Activated CD4-positive, alpha-beta T cell treated with anti-CD3 and anti-CD28 coated beads, Interleukin-2, amount 10 ng/mL, durations not matched to agents 7 days and 5 days (primary cell): Measurements from ENCODE around the gene TAF1. TPM values are rescaled to one million over a fixed set of nuclear protein-coding genes. Genes with fewer than 3 reads are reported as not detected.
"Not testable (repeated sequence)": the region's sequence is repeated elsewhere in the genome, so short reads cannot be mapped to it uniquely, and the experiment has no call there.

Source experiments
- CTCF ChIA-PET: fragments of 350-600 bp; sonication (Branson Sonifier 250); formaldehyde crosslinking; loops from one replicate; lab custom pipeline; 2021; ENCODE audit warnings: antibody characterized with exemption; lab: Charles Lee
- POLR2A ChIA-PET: fragments of 350-600 bp; sonication (Branson Sonifier 250); formaldehyde crosslinking; loops from one replicate; lab custom pipeline; 2021; ENCODE audit warnings: antibody characterized with exemption; lab: Charles Lee
- DNase-seq: peaks from one replicate; pipeline ENCODE4 v3.0.0-alpha.2; 2020
- H3K27ac Mint-ChIP-seq: one replicate; pipeline ENCODE4 v1.8.0; 2021; ENCODE audit warnings: mild to moderate bottlenecking, moderate library complexity, mixed read lengths
- H3K27me3 Mint-ChIP-seq: one replicate; pipeline ENCODE4 v1.8.0; 2021; ENCODE audit warnings: mixed read lengths
- H3K36me3 Mint-ChIP-seq: one replicate; pipeline ENCODE4 v1.8.0; 2021; ENCODE audit warnings: low read depth, mixed read lengths
- H3K4me1 Mint-ChIP-seq: one replicate; pipeline ENCODE4 v1.8.0; 2021; ENCODE audit warnings: mixed read lengths
- H3K4me3 Mint-ChIP-seq: one replicate; pipeline ENCODE4 v1.8.0; 2021; ENCODE audit warnings: mild to moderate bottlenecking, moderate library complexity, mixed read lengths
- H3K9me3 Mint-ChIP-seq: one replicate; pipeline ENCODE4 v1.8.0; 2021; ENCODE audit warnings: mixed read lengths
- total RNA-seq, 2 experiments: library from RNA; stranded (reverse); gene quantifications; one replicate each; pipeline ENCODE4 v1.2.3, GENCODE V29; 2021

TAF1 gene
- total RNA-seq, 2 experiments from 2014 or later: 44.4 to 48.9 TPM

- CTCF ChIA-PET: interaction anchor here (0.6 kb wide), 1 partner anchor 15 kb away, joined by 3 read pairs; no protein-coding TSS in a partner anchor
- no peaks in the 10 kb centered on the region for H3K27me3 Mint-ChIP-seq
- H3K27ac Mint-ChIP-seq: no peak overlapping the region
- H3K4me1 Mint-ChIP-seq: peaks cover 28% of the 10 kb centered on the region
- POLR2A ChIA-PET: no interaction called here
- no peak for DNase-seq
- peaks cover 37% of the 10 kb centered on the region for H3K36me3 Mint-ChIP-seq
- H3K9me3 Mint-ChIP-seq: no peaks in the 10 kb centered on the region
- no peak overlapping the region for H3K4me3 Mint-ChIP-seq
Measured at GRCh38 chrX:71372388-71372787, 6.2 kb downstream of the TAF1 start.

DNA sequence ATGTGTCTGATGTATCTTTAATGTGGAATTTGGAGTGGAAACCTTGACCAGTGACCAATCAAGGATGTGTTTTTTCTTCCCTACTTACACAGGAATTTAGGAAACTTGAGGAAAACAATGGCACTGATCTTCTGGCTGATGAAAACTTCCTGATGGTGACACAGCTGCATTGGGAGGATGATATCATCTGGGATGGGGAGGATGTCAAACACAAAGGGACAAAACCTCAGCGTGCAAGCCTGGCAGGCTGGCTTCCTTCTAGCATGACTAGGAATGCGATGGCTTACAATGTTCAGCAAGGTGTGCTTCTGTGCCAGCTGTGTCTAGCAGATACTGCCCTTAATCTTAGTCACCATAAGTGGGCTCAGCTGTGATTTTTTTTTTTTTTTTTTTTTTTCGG lies 12.6 kb downstream of the TAF1 start:
- H3K27me3 Mint-ChIP-seq: no peaks in the 10 kb centered on the region
- H3K9me3 Mint-ChIP-seq: no peaks in the 10 kb centered on the region
- CTCF ChIA-PET: no interaction called here
- DNase-seq: no peak
- no peak overlapping the region for H3K27ac Mint-ChIP-seq
- H3K4me3 Mint-ChIP-seq: no peak overlapping the region
- H3K4me1 Mint-ChIP-seq: no peaks in the 10 kb centered on the region
- POLR2A ChIA-PET: no interaction called here
- H3K36me3 Mint-ChIP-seq: peaks cover 55% of the 10 kb centered on the region

DNA sequence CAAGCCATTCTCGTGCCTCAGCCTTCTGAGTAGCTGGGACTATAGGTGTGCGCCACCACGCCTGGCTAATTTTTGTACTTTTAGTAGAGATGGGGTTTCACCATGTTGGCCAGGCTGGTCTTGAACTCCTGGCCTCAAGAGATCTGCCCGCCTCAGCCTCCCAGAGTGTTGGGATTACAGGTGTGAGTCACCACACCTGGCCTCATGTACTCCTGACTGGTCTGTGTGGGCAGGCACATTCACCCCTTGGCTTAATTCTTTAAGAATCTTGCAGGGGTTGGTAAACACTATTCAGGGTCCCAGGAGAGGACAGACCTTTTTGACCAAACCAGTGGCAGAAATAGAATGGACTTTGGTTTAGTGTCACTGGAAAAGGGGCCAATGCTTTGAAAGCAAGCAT lies 25.6 kb downstream of the TAF1 start:
- H3K4me3 Mint-ChIP-seq: not testable (repeated sequence)
- H3K36me3 Mint-ChIP-seq: peaks cover 57% of the 10 kb centered on the region

GRCh38 chrX:71393919-71394318 lies 27.8 kb downstream of the TAF1 start:
- DNase-seq: no peak
- Mint-ChIP-seq H3K4me1 (peaks cover 2% of the 10 kb centered on the region), H3K36me3 (peaks cover 65% of the 10 kb centered on the region), H3K27me3 (no peaks in the 10 kb centered on the region), H3K4me3 (no peak overlapping the region), H3K9me3 (no peaks in the 10 kb centered on the region), H3K27ac (no peak overlapping the region)
- POLR2A ChIA-PET: no interaction called here
- CTCF ChIA-PET: no interaction called here

More for the DNA sequence above, 25.6 kb downstream of the TAF1 start:
- DNase-seq, H3K27ac Mint-ChIP-seq, CTCF ChIA-PET, H3K9me3 Mint-ChIP-seq, POLR2A ChIA-PET, H3K4me1 Mint-ChIP-seq, H3K27me3 Mint-ChIP-seq: not testable (repeated sequence)

DNA sequence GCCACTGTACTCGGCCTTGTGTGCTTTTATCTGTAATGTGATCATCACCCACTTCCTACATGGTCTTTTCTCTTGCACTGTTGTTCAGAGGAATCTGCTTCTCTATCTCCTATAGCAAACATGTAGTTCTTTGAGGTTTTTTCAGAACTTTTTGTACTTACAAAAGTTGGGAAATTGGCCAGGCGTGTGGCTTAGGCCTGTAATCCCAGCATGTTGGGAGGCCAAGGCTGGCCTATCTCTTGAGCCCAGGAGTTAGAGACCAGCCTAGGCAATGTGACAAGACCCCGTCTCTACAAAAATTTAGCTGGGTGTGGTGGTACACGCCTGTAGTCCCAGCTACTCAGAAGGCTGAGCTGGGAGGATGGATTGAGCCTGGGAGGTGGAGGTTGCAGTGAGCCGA lies 30.4 kb downstream of the TAF1 start:
- ChIA-PET CTCF (no interaction called here), POLR2A (interaction anchor here (0.5 kb wide), 1 partner anchor 109 kb away, joined by 3 read pairs; no protein-coding TSS in a partner anchor)
- Mint-ChIP-seq H3K27me3 (no peaks in the 10 kb centered on the region), H3K9me3 (no peaks in the 10 kb centered on the region), H3K4me1 (peaks cover 2% of the 10 kb centered on the region), H3K4me3 (no peak overlapping the region), H3K36me3 (peaks cover 58% of the 10 kb centered on the region), H3K27ac (no peak overlapping the region)
- no peak for DNase-seq

DNA sequence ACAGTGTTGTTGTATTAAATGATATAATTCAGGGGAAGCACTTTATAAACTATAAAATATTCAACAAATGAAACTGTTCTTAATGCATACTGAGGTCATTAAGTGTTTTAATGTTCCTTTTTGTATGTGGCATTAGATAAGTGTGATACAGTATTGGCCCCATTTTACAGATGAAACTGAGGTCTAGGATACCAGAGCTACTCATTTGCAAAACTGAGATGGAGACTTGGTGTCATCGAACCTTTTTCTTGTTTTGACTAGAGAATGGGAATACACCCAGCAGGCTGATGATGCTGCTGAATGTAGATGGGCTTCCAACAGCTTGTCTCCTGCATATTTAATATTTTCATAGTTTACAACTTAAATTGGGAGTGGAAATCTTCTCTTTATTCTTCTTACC lies 34.6 kb downstream of the TAF1 start:
- ChIA-PET POLR2A (no interaction called here), CTCF (interaction anchor here (1.0 kb wide), 1 partner anchor 39 kb away, joined by 3 read pairs; no protein-coding TSS in a partner anchor)
- H3K27me3 Mint-ChIP-seq: no peaks in the 10 kb centered on the region
- no peaks in the 10 kb centered on the region for H3K9me3 Mint-ChIP-seq
- H3K4me1 Mint-ChIP-seq: peaks cover 2% of the 10 kb centered on the region
- peaks cover 31% of the 10 kb centered on the region for H3K36me3 Mint-ChIP-seq
- DNase-seq: no peak
- no peak overlapping the region for H3K4me3 Mint-ChIP-seq
- no peak overlapping the region for H3K27ac Mint-ChIP-seq

DNA sequence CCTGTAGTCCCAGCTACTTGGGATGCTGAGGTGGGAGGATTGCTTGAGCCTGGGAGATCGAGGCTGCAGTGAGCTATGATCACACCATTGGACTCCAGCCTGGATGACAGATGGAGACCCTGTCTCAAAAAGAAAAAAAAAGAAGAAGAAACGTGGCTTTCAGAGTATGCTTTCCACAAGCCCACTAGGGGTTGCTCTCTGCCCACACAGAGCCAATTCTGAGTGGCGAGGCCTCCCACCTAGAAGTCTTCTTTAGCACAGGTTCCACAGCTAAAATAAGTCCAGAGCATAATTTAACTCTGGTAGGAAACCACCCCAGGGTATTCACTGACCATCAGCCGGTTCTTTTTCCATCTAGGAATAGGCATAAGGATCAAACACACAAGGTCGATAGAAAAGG lies 50.1 kb downstream of the TAF1 start:
- H3K27me3 Mint-ChIP-seq, POLR2A ChIA-PET, H3K4me3 Mint-ChIP-seq, H3K9me3 Mint-ChIP-seq, H3K27ac Mint-ChIP-seq, DNase-seq, H3K36me3 Mint-ChIP-seq, H3K4me1 Mint-ChIP-seq, CTCF ChIA-PET: not testable (repeated sequence)

DNA sequence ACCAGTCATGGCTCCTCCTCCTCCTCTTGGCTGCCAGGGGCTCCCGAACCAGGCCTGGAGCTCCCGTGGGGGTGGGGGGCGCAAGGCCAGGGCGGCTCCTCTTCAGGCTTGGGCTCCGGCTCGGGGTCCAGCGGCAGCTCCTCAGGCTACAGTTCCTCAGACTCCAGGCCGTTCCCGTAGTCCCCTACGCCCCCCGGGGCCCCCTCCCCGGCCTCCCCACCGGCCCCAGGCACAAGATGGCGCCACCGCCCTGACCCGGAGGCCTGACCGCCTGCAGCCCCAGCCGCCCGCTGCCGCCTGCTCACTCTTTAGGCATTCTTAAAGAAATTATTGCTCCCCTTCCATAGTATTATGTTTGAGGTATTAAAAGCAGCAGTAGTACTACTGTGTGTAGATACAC lies 54.5 kb downstream of the TAF1 start:
- no peaks in the 10 kb centered on the region for H3K4me1 Mint-ChIP-seq
- ChIA-PET CTCF (no interaction called here), POLR2A (no interaction called here)
- H3K27me3 Mint-ChIP-seq: no peaks in the 10 kb centered on the region
- peaks cover 19% of the 10 kb centered on the region for H3K36me3 Mint-ChIP-seq
- no peaks in the 10 kb centered on the region for H3K9me3 Mint-ChIP-seq
- H3K4me3 Mint-ChIP-seq: no peak overlapping the region
- no peak for DNase-seq
- no peak overlapping the region for H3K27ac Mint-ChIP-seq

DNA sequence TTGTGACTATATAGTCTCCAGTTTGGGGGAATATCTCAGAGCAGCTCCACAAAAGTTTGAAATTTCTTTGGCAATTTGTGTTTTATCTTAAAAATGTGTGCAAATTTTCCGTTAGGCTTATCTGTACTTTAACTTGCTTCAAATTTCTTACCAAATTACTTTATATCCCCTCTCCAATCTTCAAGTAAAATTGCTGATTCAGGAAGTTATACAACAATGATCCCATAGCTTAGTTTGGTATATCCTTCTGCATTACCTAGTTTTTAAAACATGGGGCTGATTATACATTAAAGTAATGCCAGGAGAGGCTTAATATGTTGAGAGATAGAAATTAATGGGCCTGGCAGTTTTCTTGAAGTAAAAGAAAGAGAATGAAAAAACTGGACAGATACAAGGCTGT lies 66.6 kb downstream of the TAF1 start:
- H3K4me3 Mint-ChIP-seq: no peak overlapping the region
- no peak for DNase-seq
- H3K27me3 Mint-ChIP-seq: no peaks in the 10 kb centered on the region
- no peaks in the 10 kb centered on the region for H3K4me1 Mint-ChIP-seq
- H3K36me3 Mint-ChIP-seq: peaks cover 21% of the 10 kb centered on the region
- H3K9me3 Mint-ChIP-seq: no peaks in the 10 kb centered on the region
- ChIA-PET POLR2A (no interaction called here), CTCF (no interaction called here)
- no peak overlapping the region for H3K27ac Mint-ChIP-seq

DNA sequence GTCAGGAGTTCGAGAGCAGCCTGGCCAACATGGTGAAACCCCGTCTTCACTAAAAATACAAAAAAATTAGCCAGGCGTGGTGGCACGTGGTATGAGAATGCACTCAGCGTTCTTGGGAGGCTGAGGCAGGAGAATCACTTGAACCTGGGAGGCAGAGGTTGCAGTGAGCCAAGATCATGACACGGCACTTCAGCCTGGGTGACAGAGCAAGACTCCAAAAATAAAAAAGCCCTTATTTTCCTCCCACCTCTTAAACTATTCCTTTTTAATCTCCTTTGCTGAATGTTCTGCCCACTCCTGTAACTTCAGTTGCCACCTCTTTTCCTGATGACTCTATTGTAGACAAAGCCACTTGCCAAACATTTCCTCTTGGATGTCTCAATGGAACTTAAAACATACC lies 72.6 kb downstream of the TAF1 start:
- CTCF ChIA-PET: no interaction called here
- peaks cover 33% of the 10 kb centered on the region for H3K36me3 Mint-ChIP-seq
- no peak for DNase-seq
- POLR2A ChIA-PET: no interaction called here
- no peaks in the 10 kb centered on the region for H3K9me3 Mint-ChIP-seq
- H3K27ac Mint-ChIP-seq: no peak overlapping the region
- peaks cover 4% of the 10 kb centered on the region for H3K4me1 Mint-ChIP-seq
- H3K27me3 Mint-ChIP-seq: no peaks in the 10 kb centered on the region
- H3K4me3 Mint-ChIP-seq: no peak overlapping the region

- Mint-ChIP-seq H3K4me3 (no peak overlapping the region), H3K4me1 (peaks cover 4% of the 10 kb centered on the region), H3K9me3 (no peaks in the 10 kb centered on the region), H3K36me3 (peaks cover 31% of the 10 kb centered on the region), H3K27me3 (no peaks in the 10 kb centered on the region), H3K27ac (no peak overlapping the region)
- ChIA-PET POLR2A (no interaction called here), CTCF (interaction anchor here (0.9 kb wide), 1 partner anchor 159 kb away, joined by 3 read pairs; no protein-coding TSS in a partner anchor)
- no peak for DNase-seq
Measured at GRCh38 chrX:71439420-71439819, 73.3 kb downstream of the TAF1 start.

DNA sequence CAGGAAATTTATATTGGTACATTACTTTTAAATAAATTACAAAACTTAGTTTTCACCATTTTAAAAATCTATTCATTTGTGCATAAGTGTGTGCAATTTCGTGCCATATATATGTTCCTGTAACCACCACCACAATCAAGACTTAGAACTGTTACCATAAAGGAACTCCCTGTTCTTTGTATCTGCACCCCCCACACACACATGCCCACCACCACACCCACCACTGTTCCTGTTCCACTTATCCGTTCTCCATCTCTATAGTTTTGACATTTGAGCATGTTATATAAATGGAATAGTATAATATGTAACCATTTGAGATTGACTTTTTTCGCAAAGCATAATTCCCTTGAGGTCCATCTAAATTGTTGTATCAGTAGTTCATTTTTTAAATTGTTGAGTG lies 73.7 kb downstream of the TAF1 start:
- Mint-ChIP-seq H3K4me1 (peaks cover 4% of the 10 kb centered on the region), H3K9me3 (no peaks in the 10 kb centered on the region), H3K36me3 (peaks cover 30% of the 10 kb centered on the region), H3K4me3 (no peak overlapping the region), H3K27ac (no peak overlapping the region), H3K27me3 (no peaks in the 10 kb centered on the region)
- POLR2A ChIA-PET: no interaction called here
- no peak for DNase-seq
- CTCF ChIA-PET: interaction anchor here (0.9 kb wide), 1 partner anchor 158 kb away, joined by 3 read pairs; no protein-coding TSS in a partner anchor

- POLR2A ChIA-PET: no interaction called here
- no peak overlapping the region for H3K4me3 Mint-ChIP-seq
- peaks cover 33% of the 10 kb centered on the region for H3K36me3 Mint-ChIP-seq
- H3K4me1 Mint-ChIP-seq: peaks cover 4% of the 10 kb centered on the region
- no peak overlapping the region for H3K27ac Mint-ChIP-seq
- no peak for DNase-seq
- H3K27me3 Mint-ChIP-seq: no peaks in the 10 kb centered on the region
- H3K9me3 Mint-ChIP-seq: no peaks in the 10 kb centered on the region
- CTCF ChIA-PET: interaction anchor here (1.2 kb wide), 1 partner anchor 13 kb away, joined by 3 read pairs; no protein-coding TSS in a partner anchor
Measured at GRCh38 chrX:71440401-71440800, 74.2 kb downstream of the TAF1 start.

GRCh38 chrX:71441809-71442208 lies 75.7 kb downstream of the TAF1 start:
- H3K36me3 Mint-ChIP-seq: peaks cover 37% of the 10 kb centered on the region
- POLR2A ChIA-PET: not testable (repeated sequence)

More at GRCh38 chrX:71441809-71442208, 75.7 kb downstream of the TAF1 start:
- H3K27ac Mint-ChIP-seq, H3K4me3 Mint-ChIP-seq, H3K27me3 Mint-ChIP-seq, DNase-seq, H3K4me1 Mint-ChIP-seq, CTCF ChIA-PET, H3K9me3 Mint-ChIP-seq: not testable (repeated sequence)
